ENCODE measurements around the gene RANBP9. TPM values are rescaled to one million over a fixed set of nuclear protein-coding genes. Genes with fewer than 3 reads are reported as not detected.

Gene RANBP9
- polyA plus RNA-seq, 3 donors, result 1.8 to 26.1 (median 2.0) TPM

DNA sequence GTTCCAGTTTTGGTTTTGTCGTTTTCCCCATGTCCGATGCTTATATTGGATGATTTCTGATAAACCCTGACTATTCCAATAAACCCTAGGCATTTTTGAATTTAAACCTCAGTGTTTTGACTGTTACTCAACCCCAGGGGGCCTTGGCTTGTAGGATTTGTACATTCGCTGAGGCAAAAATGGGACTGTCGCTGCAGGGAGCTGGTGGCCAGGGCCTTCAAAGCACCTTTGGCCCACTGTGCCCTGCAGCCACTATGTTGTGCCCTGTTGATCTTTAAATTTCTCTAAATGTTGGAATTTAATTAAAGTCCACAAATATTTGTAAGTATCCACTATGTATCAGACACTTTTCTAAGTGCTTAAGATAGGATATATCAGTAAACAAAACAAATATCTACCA is 106.0 kb downstream of the RANBP9 start:
- H3K9me3 ChIP-seq (replicated peaks in 1 of 2; ENCODE audit: control insufficient read depth in 1 of 2, insufficient read depth in 1 of 2, low read length in 2 of 2), result no peaks in the 10 kb centered on the region
- H3K79me2 ChIP-seq (ENCODE audit: insufficient read depth, low read length), result no peaks in the 10 kb centered on the region
- H3K4me1 ChIP-seq (ENCODE audit: control insufficient read depth in 1 of 2, insufficient read depth in 2 of 2, low read length in 2 of 2), result peaks cover 0 to 4% of the 10 kb centered on the region in 2 donors
- peaks cover 30 to 34% of the 10 kb centered on the region in 2 donors for H3K36me3 Mint-ChIP-seq
- no peak overlapping the region for H3K27ac ChIP-seq (ENCODE audit: low read depth in 1 of 2, low read length in 2 of 2)
- no peak overlapping the region for H3K4me3 Mint-ChIP-seq
- H4K20me1 ChIP-seq (ENCODE audit: insufficient read depth, low read length), result no peaks in the 10 kb centered on the region
- intact Hi-C loops (cut with micrococcal nuclease), result no loop called here
- DNase-seq, result no peak
- no peak for TF ChIP-seq CTCF (IDR thresholded peaks at IDR 0.05)
- H2AFZ ChIP-seq (ENCODE audit: insufficient read depth, low read depth, low read length, poor library complexity, severe bottlenecking), result no peak overlapping the region
- H3K9ac ChIP-seq (ENCODE audit: insufficient read depth, low read length, poor library complexity, severe bottlenecking), result no peak overlapping the region
- H3K4me2 ChIP-seq (replicated peaks; ENCODE audit: extremely low read depth, low read length, poor library complexity, severe bottlenecking), result no peak overlapping the region
- WGBS (ENCODE audit: insufficient coverage), result 100% methylated on average over 2 of the region's 4 CpGs
- no peaks in the 10 kb centered on the region for H3K9me3 Mint-ChIP-seq
- peaks cover 6% of the 10 kb centered on the region for H3K4me1 Mint-ChIP-seq
- H3K27me3 Mint-ChIP-seq (ENCODE audit: low read depth in 3 of 3), result no peaks in the 10 kb centered on the region
- H3K27me3 ChIP-seq (ENCODE audit: control insufficient read depth in 2 of 2, insufficient read depth in 2 of 2, low read length in 2 of 2), result no peaks in the 10 kb centered on the region
- H3K27ac Mint-ChIP-seq, result no peak overlapping the region
- H3K4me3 ChIP-seq (replicated peaks in 1 of 3; ENCODE audit: low read depth in 2 of 3, low read length in 3 of 3), result no peak overlapping the region
- H3K36me3 ChIP-seq (replicated peaks in 1 of 2; ENCODE audit: control insufficient read depth in 1 of 2, insufficient read depth in 2 of 2, low read length in 2 of 2), result peaks cover 16 to 31% of the 10 kb centered on the region in 2 donors

DNA sequence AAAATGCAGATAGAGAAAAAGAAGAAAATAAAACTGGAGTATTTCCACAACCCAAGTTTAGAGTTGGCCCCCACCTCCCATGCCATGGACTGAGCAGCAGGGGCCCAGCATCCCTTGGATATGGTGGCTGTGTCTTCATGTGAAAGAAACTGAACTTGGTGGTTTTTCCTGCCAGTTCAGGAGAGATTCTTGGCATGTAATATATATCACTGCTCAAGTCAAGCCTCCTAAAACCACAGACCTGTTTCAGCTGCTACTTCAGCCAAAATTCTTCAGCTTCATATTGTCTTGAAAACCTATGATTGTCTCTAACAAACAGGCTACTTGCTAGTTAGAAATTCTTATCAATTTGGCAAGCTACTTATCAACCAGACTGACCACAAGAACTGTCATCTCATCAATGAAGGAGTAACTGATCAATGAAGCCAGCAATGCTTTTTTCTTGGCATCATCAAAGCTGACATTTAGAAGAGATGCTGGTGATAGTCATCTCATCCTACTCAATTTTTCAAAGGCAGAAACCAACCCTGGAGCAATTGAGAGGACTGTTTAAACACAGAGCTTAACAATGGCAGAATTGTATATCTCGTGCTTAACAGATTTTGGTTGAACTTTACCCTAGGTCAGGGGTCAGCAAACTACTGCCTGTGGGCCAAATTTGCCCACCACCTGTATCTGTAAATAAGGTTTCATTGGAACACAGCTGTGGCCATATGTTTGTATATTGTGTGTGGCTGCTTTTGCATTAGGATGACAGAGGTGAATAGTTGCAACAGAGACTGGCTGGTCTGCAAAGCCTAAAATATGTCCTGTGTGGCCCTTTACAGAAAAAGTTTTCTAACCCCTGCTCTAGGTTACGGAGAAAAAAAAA is 106.9 kb downstream of the RANBP9 start:
- H3K4me1 Mint-ChIP-seq, result peaks cover 3% of the 10 kb centered on the region
- peaks cover 33 to 36% of the 10 kb centered on the region in 2 donors for H3K36me3 Mint-ChIP-seq
- no peaks in the 10 kb centered on the region for H3K27me3 Mint-ChIP-seq (ENCODE audit: low read depth in 3 of 3)
- H3K36me3 ChIP-seq (replicated peaks in 1 of 2; ENCODE audit: control insufficient read depth in 1 of 2, insufficient read depth in 2 of 2, low read length in 2 of 2), result peaks cover 16 to 33% of the 10 kb centered on the region in 2 donors
- H3K4me2 ChIP-seq (replicated peaks; ENCODE audit: extremely low read depth, low read length, poor library complexity, severe bottlenecking), result no peak overlapping the region
- H4K20me1 ChIP-seq (ENCODE audit: insufficient read depth, low read length), result no peaks in the 10 kb centered on the region
- H3K4me3 ChIP-seq (replicated peaks in 1 of 3; ENCODE audit: low read depth in 2 of 3, low read length in 3 of 3), result no peak overlapping the region
- H3K9me3 ChIP-seq (replicated peaks in 1 of 2; ENCODE audit: control insufficient read depth in 1 of 2, insufficient read depth in 1 of 2, low read length in 2 of 2), result no peaks in the 10 kb centered on the region
- no peak overlapping the region for H3K4me3 Mint-ChIP-seq
- H3K27ac ChIP-seq (ENCODE audit: low read depth in 1 of 2, low read length in 2 of 2), result no peak overlapping the region
- H3K4me1 ChIP-seq (ENCODE audit: control insufficient read depth in 1 of 2, insufficient read depth in 2 of 2, low read length in 2 of 2), result no peaks in the 10 kb centered on the region
- H3K9me3 Mint-ChIP-seq, result no peaks in the 10 kb centered on the region
- no peak overlapping the region for H3K27ac Mint-ChIP-seq
- no peak for TF ChIP-seq CTCF (IDR thresholded peaks at IDR 0.05)
- H3K9ac ChIP-seq (ENCODE audit: insufficient read depth, low read length, poor library complexity, severe bottlenecking), result no peak overlapping the region
- H2AFZ ChIP-seq (ENCODE audit: insufficient read depth, low read depth, low read length, poor library complexity, severe bottlenecking), result no peak overlapping the region
- intact Hi-C loops (cut with micrococcal nuclease), result no loop called here
- no peaks in the 10 kb centered on the region for H3K27me3 ChIP-seq (ENCODE audit: control insufficient read depth in 2 of 2, insufficient read depth in 2 of 2, low read length in 2 of 2)
- DNase-seq, result no peak
- no peaks in the 10 kb centered on the region for H3K79me2 ChIP-seq (ENCODE audit: insufficient read depth, low read length)
- 100% methylated on average over 1 of the region's 2 CpGs for WGBS (ENCODE audit: insufficient coverage)

All from CD14-positive monocyte (primary cell).